PC-9 (cell line): ENCODE data around the gene CABLES2. TPM values are rescaled to one million over a fixed set of nuclear protein-coding genes. Genes with fewer than 3 reads are reported as not detected.

Source experiments
- BruUV-seq: library from RNA; stranded (reverse); fragments of 400-500 nt; replicated peaks from 2 replicates; lab custom pipeline; 2021; lab: Mats Ljungman, UMichigan
- CTCF ChIA-PET: fragments of 300-600 bp; sonication (Branson Sonifier 250); formaldehyde crosslinking; loops from one replicate; lab custom pipeline; 2022; ENCODE audit warnings: antibody characterized with exemption; lab: Charles Lee
- POLR2A ChIA-PET: fragments of 300-600 bp; sonication (Branson Sonifier 250); formaldehyde crosslinking; loops from one replicate; lab custom pipeline; 2022; ENCODE audit warnings: antibody characterized with exemption; ENCODE audit not compliant: unreplicated experiment; lab: Charles Lee
- DNase-seq, 2 experiments: peaks; one replicate each; pipeline versions ENCODE4 v3.0.0 to v3.0.0-alpha.2; 2015 to 2022; ENCODE audit warnings: mixed read lengths in 1 of 2
- H2AFZ ChIP-seq: fragments of 200-600 bp; sonication (generic); 2 replicates; pipeline ENCODE4 v1.8.1; 2017; ENCODE audit warnings: antibody characterized with exemption
- H3F3A ChIP-seq: fragments of 200-600 bp; sonication (generic); 2 replicates; pipeline ENCODE4 v1.8.1; 2017; ENCODE audit warnings: antibody characterized with exemption, mild to moderate bottlenecking, low read depth; ENCODE audit not compliant: insufficient read depth
- H3K27ac ChIP-seq: fragments of 200-600 bp; sonication (generic); 2 replicates; pipeline ENCODE4 v1.6.1; 2016; ENCODE audit warnings: mixed run types
- H3K27me3 ChIP-seq: fragments of 200-600 bp; sonication (generic); 2 replicates; pipeline ENCODE4 v1.6.1; 2016; ENCODE audit warnings: low read depth, mixed run types; ENCODE audit not compliant: insufficient read depth
- H3K36me3 ChIP-seq: fragments of 200-600 bp; sonication (generic); 2 replicates; pipeline ENCODE4 v1.6.1; 2016; ENCODE audit warnings: low read depth, mixed run types
- H3K4me1 ChIP-seq: fragments of 200-600 bp; sonication (generic); replicated peaks from 2 replicates; pipeline ENCODE4 v1.6.1; 2016; ENCODE audit warnings: mixed run types; ENCODE audit not compliant: insufficient read depth
- H3K4me2 ChIP-seq: fragments of 200-600 bp; sonication (generic); 2 replicates; pipeline ENCODE4 v1.6.1; 2017; ENCODE audit warnings: mixed run types
- H3K4me3 ChIP-seq: fragments of 200-600 bp; sonication (generic); 2 replicates; pipeline ENCODE4 v1.6.1; 2016; ENCODE audit warnings: mixed run types
- H3K79me2 ChIP-seq: fragments of 200-600 bp; sonication (generic); 2 replicates; pipeline ENCODE4 v1.6.1; 2017; ENCODE audit warnings: low read depth, mixed run types
- H3K9me2 ChIP-seq: fragments of 200-600 bp; sonication (generic); 2 replicates; pipeline ENCODE4 v1.8.1; 2017; ENCODE audit warnings: mild to moderate bottlenecking; ENCODE audit not compliant: insufficient read depth
- H3K9me3 ChIP-seq: fragments of 200-600 bp; sonication (generic); 2 replicates; pipeline ENCODE4 v1.8.1; 2016; ENCODE audit warnings: low read depth; ENCODE audit not compliant: insufficient read depth
- H4K20me1 ChIP-seq: fragments of 200-600 bp; sonication (generic); 2 replicates; pipeline ENCODE4 v1.8.1; 2017; ENCODE audit not compliant: insufficient read depth
- CTCF ChIP-seq: fragments of 200-600 bp; sonication (generic); conservative IDR thresholded peaks from 2 replicates; pipeline ENCODE4 v1.6.1; 2017; ENCODE audit warnings: mixed run types, antibody characterized with exemption, mild to moderate bottlenecking, moderate library complexity
- EZH2 ChIP-seq: fragments of 200-600 bp; sonication (generic); IDR thresholded peaks from 2 replicates; pipeline ENCODE4 v1.8.0; 2017; ENCODE audit warnings: antibody characterized with exemption, low read depth
- intact Hi-C: fragments of 100-400 bp; cut with micrococcal nuclease; formaldehyde crosslinking; loops from one replicate; pipeline ENCODE4 v1.10.0; 2022; ENCODE audit not compliant: unreplicated experiment
- total RNA-seq: library from RNA; stranded (reverse); gene quantifications from 2 replicates; pipeline ENCODE4 v1.2.3, GENCODE V29; 2021

Gene CABLES2
- total RNA-seq, 1 experiment from 2014 or later = 14.1 TPM

GRCh38 chr20:62446481-62446880 lies 39.4 kb upstream of the CABLES2 start:
- Histone ChIP-seq H3K9me2 (no peaks in the 10 kb centered on the region), H3K4me2 (no peak overlapping the region), H3K27ac (no peak overlapping the region), H3K27me3 (peaks cover 95% of the 10 kb centered on the region), H3K4me1 (no peaks in the 10 kb centered on the region), H3F3A (peaks cover 5% of the 10 kb centered on the region; the same call in 1 of the 2 replicates), H4K20me1 (no peaks in the 10 kb centered on the region), H3K36me3 (no peaks in the 10 kb centered on the region), H3K79me2 (no peaks in the 10 kb centered on the region), H3K4me3 (no peak overlapping the region), H2AFZ (no peak overlapping the region), H3K9me3 (no peaks in the 10 kb centered on the region)
- ChIA-PET POLR2A (no interaction called here), CTCF (no interaction called here)
- TF ChIP-seq EZH2 (no peak), CTCF (no peak)
- no TSS peak for BruUV-seq
- DNase-seq = no peak
- intact Hi-C loops = no loop called here

GRCh38 chr20:62445553-62446340 lies 38.7 kb upstream of the CABLES2 start:
- H3K27ac ChIP-seq = no peak overlapping the region
- H3K9me3 ChIP-seq = no peaks in the 10 kb centered on the region
- H3K9me2 ChIP-seq = no peaks in the 10 kb centered on the region
- POLR2A ChIA-PET = no interaction called here
- TF ChIP-seq EZH2 = no peak
- no peak for TF ChIP-seq CTCF
- H2AFZ ChIP-seq = no peak overlapping the region
- H3K79me2 ChIP-seq = no peaks in the 10 kb centered on the region
- no TSS peak for BruUV-seq
- intact Hi-C loops = no loop called here
- peaks cover 5% of the 10 kb centered on the region; the same call in 1 of the 2 replicates for H3F3A ChIP-seq
- peaks cover 95% of the 10 kb centered on the region for H3K27me3 ChIP-seq
- H3K4me3 ChIP-seq = no peak overlapping the region
- H3K4me1 ChIP-seq = no peaks in the 10 kb centered on the region
- CTCF ChIA-PET = no interaction called here
- H3K36me3 ChIP-seq = no peaks in the 10 kb centered on the region
- no peak for DNase-seq
- H4K20me1 ChIP-seq = no peaks in the 10 kb centered on the region
- H3K4me2 ChIP-seq = no peak overlapping the region

GRCh38 chr20:62444286-62444685 lies 37.2 kb upstream of the CABLES2 start:
- POLR2A ChIA-PET = no interaction called here

More at GRCh38 chr20:62444286-62444685, 37.2 kb upstream of the CABLES2 start:
- intact Hi-C loops = no loop called here
- Histone ChIP-seq H3K4me3 (no peak overlapping the region), H2AFZ (no peak overlapping the region), H3F3A (no peaks in the 10 kb centered on the region), H3K36me3 (no peaks in the 10 kb centered on the region), H3K9me2 (no peaks in the 10 kb centered on the region), H3K4me2 (no peak overlapping the region), H3K4me1 (no peaks in the 10 kb centered on the region), H3K27ac (no peak overlapping the region), H3K9me3 (no peaks in the 10 kb centered on the region), H3K27me3 (peaks cover 95% of the 10 kb centered on the region), H4K20me1 (no peaks in the 10 kb centered on the region), H3K79me2 (no peaks in the 10 kb centered on the region)
- CTCF ChIA-PET = no interaction called here
- TF ChIP-seq CTCF (no peak), EZH2 (no peak)
- DNase-seq = no peak
- no TSS peak for BruUV-seq
